ENCODE data around the gene UMPS.

GRCh38 chr3:124758851-124759635, 28.8 kb downstream of the UMPS start:
- no peak for TF ChIP-seq CTCF (IDR thresholded peaks at IDR 0.05)
- TF ChIP-seq EZH2 (IDR thresholded peaks at IDR 0.05): no peak
- no peak for TF ChIP-seq EZH2phosphoT487 (IDR thresholded peaks at IDR 0.05)
